Ectodermal cell (in vitro differentiated cells): Measurements from ENCODE around the gene ZFP91.

Experiments used
- H3K27ac ChIP-seq: 2 replicates; pipeline ENCODE4 v1.7.0; 2013; ENCODE audit warnings: mild to moderate bottlenecking, low read depth, low read length; ENCODE audit not compliant: insufficient read depth, poor library complexity, severe bottlenecking
- H3K27me3 ChIP-seq: 2 replicates; pipeline ENCODE4 v1.7.0; 2013; ENCODE audit warnings: mild to moderate bottlenecking, low read length; ENCODE audit not compliant: insufficient read depth, control insufficient read depth, poor library complexity, severe bottlenecking
- H3K36me3 ChIP-seq: one replicate; pipeline ENCODE4 v1.7.0; 2013; ENCODE audit warnings: low read length; ENCODE audit not compliant: control insufficient read depth, insufficient read depth
- H3K4me1 ChIP-seq: one replicate; pipeline ENCODE4 v1.7.0; 2013; ENCODE audit warnings: low read length; ENCODE audit not compliant: control insufficient read depth, insufficient read depth
- H3K4me3 ChIP-seq: 2 replicates; pipeline ENCODE4 v1.7.0; 2013; ENCODE audit warnings: low read depth, low read length, control low read depth; ENCODE audit not compliant: insufficient read depth
- H3K9me3 ChIP-seq: 2 replicates; pipeline ENCODE4 v1.7.0; 2013; ENCODE audit warnings: mild to moderate bottlenecking, low read length, moderate library complexity; ENCODE audit not compliant: control insufficient read depth
- WGBS, 2 experiments: methylation state at CpG; one replicate each; pipeline ENCODE4 v1.1.7; 2013; ENCODE audit warnings: missing lambda C conversion rate in 2 of 2; 5-methylcytosine and 5-hydroxymethylcytosine counted together

The ZFP91 gene

GRCh38 chr11:58582437-58582836 lies 3.6 kb downstream of the ZFP91 start:
- peaks cover 10% of the 10 kb centered on the region for H3K36me3 ChIP-seq
- H3K27ac ChIP-seq: no peak overlapping the region
- H3K27me3 ChIP-seq: no peaks in the 10 kb centered on the region
- WGBS, 2 experiments: no CpG with 5 or more reads among the region's 1 CpG
- H3K4me1 ChIP-seq: peaks cover 13% of the 10 kb centered on the region
- no peaks in the 10 kb centered on the region for H3K9me3 ChIP-seq
- no peak overlapping the region for H3K4me3 ChIP-seq

DNA sequence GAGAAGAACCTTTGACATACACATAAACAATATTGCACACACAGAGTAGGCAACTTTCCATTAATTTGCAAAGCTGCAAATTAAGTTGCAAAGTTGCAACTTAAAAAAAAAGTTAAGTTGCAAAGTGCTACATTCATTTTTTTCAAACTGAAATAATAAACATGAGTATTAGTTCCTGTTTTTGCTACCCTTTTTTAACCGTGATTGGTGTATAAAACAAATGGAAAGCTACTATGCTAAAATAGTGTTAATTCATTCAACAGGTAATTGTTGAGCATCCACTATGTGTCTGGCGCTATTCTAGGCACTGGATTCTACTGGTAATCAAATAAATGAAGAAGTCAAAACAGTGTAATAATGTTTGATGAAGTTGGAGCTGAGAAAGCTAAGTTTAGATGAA lies 8.1 kb downstream of the ZFP91 start:
- H3K4me3 ChIP-seq: no peak overlapping the region
- H3K27ac ChIP-seq: no peak overlapping the region
- no peaks in the 10 kb centered on the region for H3K9me3 ChIP-seq
- no peaks in the 10 kb centered on the region for H3K27me3 ChIP-seq
- H3K36me3 ChIP-seq: peaks cover 10% of the 10 kb centered on the region
- no peaks in the 10 kb centered on the region for H3K4me1 ChIP-seq
- WGBS, 2 experiments: 94 to 95% methylated on average over 2 of the region's 2 CpGs

DNA sequence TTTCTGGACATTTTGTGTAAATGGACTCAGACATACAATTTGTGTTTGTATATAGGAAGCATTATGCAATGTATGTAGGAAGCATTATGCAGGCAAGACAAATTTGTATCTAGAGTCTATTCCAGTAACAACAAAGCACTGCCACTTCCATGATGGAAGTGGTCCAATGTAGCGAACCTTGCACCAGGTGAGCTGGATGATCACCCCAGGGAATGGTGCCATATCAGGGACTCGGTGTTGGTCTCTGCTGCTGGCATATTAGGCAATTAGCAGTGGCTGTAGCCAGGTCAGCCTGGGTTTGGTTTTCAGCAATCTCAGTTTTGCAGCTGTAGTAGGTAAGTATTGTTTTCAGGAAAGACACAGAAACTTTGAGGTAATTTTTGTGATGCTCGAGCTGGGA lies 12.8 kb downstream of the ZFP91 start:
- 95 to 97% methylated on average over 3 of the region's 3 CpGs for WGBS, 2 experiments
- Histone ChIP-seq H3K27me3 (no peaks in the 10 kb centered on the region), H3K4me1 (no peaks in the 10 kb centered on the region), H3K27ac (no peak overlapping the region), H3K4me3 (no peak overlapping the region), H3K9me3 (no peaks in the 10 kb centered on the region), H3K36me3 (peaks cover 7% of the 10 kb centered on the region)

DNA sequence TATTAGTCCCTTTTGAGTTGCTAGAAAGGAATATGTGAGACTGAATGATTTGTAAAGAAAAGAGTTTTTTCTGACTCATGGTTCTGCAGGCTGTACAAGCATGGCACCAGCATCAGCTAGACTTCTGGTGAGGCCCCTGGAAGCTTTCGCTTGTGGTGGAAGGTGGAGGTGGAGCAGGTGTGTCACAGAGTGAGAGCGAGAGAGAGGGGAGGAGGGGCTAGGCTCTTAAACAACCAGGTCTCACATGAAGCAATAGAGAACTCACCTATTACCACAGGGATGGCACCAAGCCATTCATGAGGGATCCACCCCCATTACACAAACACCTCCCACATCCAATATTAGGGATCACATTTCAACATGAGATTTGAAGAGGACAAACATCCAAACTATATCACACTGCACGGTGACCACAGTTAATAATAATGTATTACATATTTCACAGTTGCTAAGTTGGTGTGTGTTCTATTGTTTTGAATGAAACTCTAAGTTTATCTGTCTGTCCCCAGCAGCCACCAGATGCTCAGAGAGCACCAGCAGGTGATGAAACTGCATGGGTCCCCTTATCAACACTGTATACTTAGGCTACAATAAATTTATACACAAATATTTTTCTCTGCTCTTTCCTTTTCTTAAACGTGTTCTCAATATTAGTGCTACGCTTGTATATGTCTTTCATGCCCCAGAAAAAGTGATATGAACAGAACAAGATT lies 14.1 kb downstream of the ZFP91 start:
- Histone ChIP-seq H3K4me1 (no peaks in the 10 kb centered on the region), H3K27ac (no peak overlapping the region), H3K9me3 (no peaks in the 10 kb centered on the region), H3K4me3 (no peak overlapping the region), H3K27me3 (no peaks in the 10 kb centered on the region), H3K36me3 (no peaks in the 10 kb centered on the region)
- 84 to 97% methylated on average over 4 of the region's 5 CpGs for WGBS, 2 experiments

- Histone ChIP-seq H3K36me3 (no peaks in the 10 kb centered on the region), H3K27ac (no peak overlapping the region), H3K4me1 (no peaks in the 10 kb centered on the region), H3K9me3 (no peaks in the 10 kb centered on the region), H3K4me3 (no peak overlapping the region), H3K27me3 (no peaks in the 10 kb centered on the region)
- 99% methylated on average over 3 of the region's 4 CpGs for whole genome bisulfite sequencing, 2 experiments
Observed at GRCh38 chr11:58594826-58595225, 16.0 kb downstream of the ZFP91 start.

DNA sequence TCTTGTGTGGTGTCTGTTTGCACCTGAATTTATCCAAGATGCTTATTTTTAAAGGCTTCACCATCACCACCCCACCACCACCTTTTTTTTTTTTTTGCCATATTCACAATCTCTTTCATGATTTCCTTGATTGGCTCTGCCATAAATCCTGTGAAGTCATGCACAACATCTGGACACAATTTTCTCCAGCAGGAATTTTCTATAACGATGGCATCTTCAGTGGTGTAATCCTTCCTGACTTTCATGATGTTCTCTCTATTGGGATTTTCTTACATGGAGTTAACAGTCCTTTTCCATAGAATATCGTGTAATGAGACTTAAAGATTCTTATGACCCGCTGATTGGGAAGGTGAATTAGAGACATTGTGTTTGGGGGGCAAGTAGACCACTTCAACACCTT lies 17.8 kb downstream of the ZFP91 start:
- no peaks in the 10 kb centered on the region for H3K36me3 ChIP-seq
- H3K27ac ChIP-seq: no peak overlapping the region
- no peaks in the 10 kb centered on the region for H3K4me1 ChIP-seq
- no peaks in the 10 kb centered on the region for H3K27me3 ChIP-seq
- 94 to 96% methylated on average over 3 of the region's 3 CpGs for WGBS, 2 experiments
- H3K4me3 ChIP-seq: no peak overlapping the region
- no peaks in the 10 kb centered on the region for H3K9me3 ChIP-seq

- WGBS, 2 experiments: 93 to 95% methylated on average over 2 to 3 of the region's 3 CpGs
- Histone ChIP-seq H3K4me3 (no peak overlapping the region), H3K27me3 (no peaks in the 10 kb centered on the region), H3K36me3 (no peaks in the 10 kb centered on the region), H3K9me3 (no peaks in the 10 kb centered on the region), H3K4me1 (no peaks in the 10 kb centered on the region), H3K27ac (no peak overlapping the region)
Observed at GRCh38 chr11:58597486-58598144, 18.8 kb downstream of the ZFP91 start.

DNA sequence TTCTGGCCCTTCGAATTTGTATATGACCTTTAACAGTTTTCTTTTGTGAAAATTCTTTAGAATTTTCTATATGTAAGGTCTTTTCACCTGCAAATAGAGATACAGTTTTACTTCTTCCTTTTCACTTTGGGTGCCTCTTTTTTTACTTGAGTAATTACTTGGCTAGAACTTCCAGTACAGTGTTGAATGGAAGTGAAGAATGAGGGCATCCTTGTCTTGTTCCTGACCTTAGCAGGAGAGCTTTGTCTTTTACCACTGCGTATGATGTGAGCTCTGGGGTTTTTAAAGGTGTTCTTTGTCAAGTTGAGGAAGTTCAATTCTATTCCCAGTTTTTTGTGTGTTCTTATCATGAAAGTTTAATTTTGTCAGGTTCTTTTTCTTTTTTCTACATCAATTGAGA lies 21.6 kb downstream of the ZFP91 start:
- Histone ChIP-seq H3K27me3 (no peaks in the 10 kb centered on the region), H3K36me3 (no peaks in the 10 kb centered on the region), H3K4me1 (no peaks in the 10 kb centered on the region), H3K27ac (no peak overlapping the region), H3K4me3 (no peak overlapping the region), H3K9me3 (no peaks in the 10 kb centered on the region)
- 75 to 81% methylated on average over 1 to 2 of the region's 2 CpGs for WGBS, 2 experiments

DNA sequence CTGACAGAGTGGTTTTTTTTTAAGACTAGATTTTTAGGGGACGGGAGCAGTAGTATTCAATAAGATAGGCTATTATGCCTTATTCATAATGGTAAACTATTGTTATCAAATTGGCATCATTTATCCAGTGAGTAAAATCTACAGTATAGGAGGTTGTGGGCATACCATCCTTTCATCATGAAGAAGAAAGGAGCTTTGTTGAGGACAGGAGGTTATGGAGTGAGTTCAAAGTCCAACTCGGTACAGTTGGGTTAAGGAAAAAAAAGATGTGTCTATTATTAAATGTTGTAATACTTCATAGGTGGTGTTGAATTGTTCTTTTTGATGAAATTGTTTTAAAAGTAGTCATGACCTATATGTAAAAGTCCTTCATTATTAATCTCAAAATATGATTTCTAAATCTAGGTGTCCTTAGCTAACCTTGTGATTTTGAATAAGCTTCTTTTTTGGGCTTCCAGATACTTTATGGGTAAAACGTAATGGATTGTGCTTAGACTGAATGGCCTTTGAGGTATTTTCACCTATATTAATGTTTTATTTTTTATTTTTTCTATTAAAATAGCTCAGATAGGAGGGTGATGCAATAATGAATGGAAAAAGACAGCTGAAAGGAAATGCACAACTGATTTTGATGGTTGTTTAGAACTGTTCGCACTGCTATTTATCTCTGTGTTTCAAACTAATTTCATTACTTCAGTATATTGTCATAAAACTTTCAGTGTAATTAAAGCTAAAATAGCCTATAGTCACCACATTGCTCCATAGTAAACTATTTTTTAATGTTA lies 28.3 kb downstream of the ZFP91 start:
- Histone ChIP-seq H3K9me3 (no peaks in the 10 kb centered on the region), H3K4me3 (no peak overlapping the region), H3K36me3 (peaks cover 11% of the 10 kb centered on the region), H3K4me1 (no peaks in the 10 kb centered on the region), H3K27me3 (no peaks in the 10 kb centered on the region), H3K27ac (no peak overlapping the region)
- WGBS, 2 experiments: 93 to 100% methylated on average over 1 to 3 of the region's 4 CpGs

DNA sequence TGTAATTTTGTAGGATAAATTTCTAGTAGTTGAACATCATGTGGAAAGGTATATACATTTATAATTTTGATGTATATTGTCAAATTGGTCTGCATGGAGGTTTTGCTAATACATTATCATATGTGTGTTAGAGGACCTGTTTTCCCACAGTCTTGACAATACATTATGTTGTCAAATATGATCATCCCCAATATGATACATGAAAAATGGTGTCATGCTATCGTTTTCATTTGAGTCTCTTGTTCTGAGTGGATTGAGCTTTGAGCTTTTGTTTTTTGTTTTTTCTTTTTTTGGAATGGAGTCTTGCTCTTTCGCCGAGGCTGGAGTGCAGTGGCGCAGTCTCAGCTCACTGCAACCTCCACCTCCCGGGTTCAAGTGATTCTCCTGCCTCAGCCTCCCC lies 29.5 kb downstream of the ZFP91 start:
- Histone ChIP-seq H3K9me3 (no peaks in the 10 kb centered on the region), H3K36me3 (peaks cover 21% of the 10 kb centered on the region), H3K27ac (no peak overlapping the region), H3K4me3 (no peak overlapping the region), H3K27me3 (no peaks in the 10 kb centered on the region), H3K4me1 (no peaks in the 10 kb centered on the region)
- 93 to 94% methylated on average over 5 of the region's 5 CpGs for WGBS, 2 experiments
